Measurements from ENCODE around the gene ZNF488.

- TF ChIP-seq CTCF (IDR thresholded peaks at IDR 0.05) (no peak), POLR2AphosphoS5 (IDR thresholded peaks at IDR 0.05) (no peak), POLR2A (IDR thresholded peaks at IDR 0.05) (no peak)
Measured at GRCh38 chr10:47332371-47332770, 51.7 kb downstream of the ZNF488 start.

Data from suprapubic skin (tissue), 4 donors.